GM12892 (cell line): ENCODE data around the gene EPB41L1.

Source experiments
- POLR2A ChIP-seq: IDR thresholded peaks from 2 replicates; pipeline ENCODE4 v1.6.1; 2011; ENCODE audit warnings: low read depth, low read length, control low read depth
- POLR2AphosphoS5 ChIP-seq: IDR thresholded peaks from 2 replicates; pipeline ENCODE4 v1.6.1; 2011; ENCODE audit warnings: low read depth, low read length, control low read depth
- TAF1 ChIP-seq: IDR thresholded peaks from 2 replicates; pipeline ENCODE4 v1.6.1; 2011; ENCODE audit warnings: low read depth, mild to moderate bottlenecking, control low read depth, low read length, borderline replicate concordance

- TF ChIP-seq POLR2A (no peak), POLR2AphosphoS5 (no peak), TAF1 (no peak)
Measured at GRCh38 chr20:36206641-36207040, 52.1 kb downstream of the EPB41L1 start.
